ENCODE results near the gene ARID2. TPM values are rescaled to one million over a fixed set of nuclear protein-coding genes. Genes with fewer than 3 reads are reported as not detected.

Gene ARID2
- total and polyA plus RNA-seq, 5 donors = 5.4 to 21.0 (median 19.3) TPM

- Histone ChIP-seq H3K4me3 (ENCODE audit: low read length) (no peak overlapping the region), H3K27me3 (ENCODE audit: control insufficient read depth, insufficient read depth) (no peaks in the 10 kb centered on the region), H3K4me1 (ENCODE audit: control insufficient read depth, insufficient read depth, low read length) (no peaks in the 10 kb centered on the region), H3K27ac (ENCODE audit: low read length) (no peak overlapping the region), H3K9me3 (ENCODE audit: control insufficient read depth, low read length) (no peaks in the 10 kb centered on the region)
- intact Hi-C loops (cut with DNase I) = loop anchor here in 1 of 4 donors (10.0 kb wide), 1 partner anchor 177 kb away; no protein-coding TSS in a partner anchor
- no peak for ATAC-seq
- no peak for DNase-seq
- 93% methylated on average over 2 of the region's 2 CpGs for WGBS
Observed at GRCh38 chr12:45721369-45721768, 8.1 kb upstream of the ARID2 start.

DNA sequence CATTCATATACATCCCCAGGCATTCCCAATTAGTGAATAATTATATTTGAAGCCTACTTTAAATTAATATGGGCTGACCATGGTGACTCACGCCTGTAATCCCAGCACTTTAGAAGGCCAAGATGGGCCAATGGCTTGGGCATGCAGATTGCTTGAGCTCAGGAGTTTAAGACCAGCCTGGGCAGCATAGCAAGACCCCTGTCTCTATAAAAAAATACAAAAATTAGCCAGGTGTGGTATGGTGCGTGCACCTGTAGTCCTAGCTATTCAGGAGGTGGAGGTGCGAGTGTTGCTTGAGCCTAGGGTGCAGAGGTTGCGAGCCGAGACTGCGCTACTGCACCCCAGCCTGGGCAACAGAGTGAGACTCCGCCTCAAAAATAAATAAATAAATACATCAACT lies 7.6 kb upstream of the ARID2 start:
- H3K27me3 ChIP-seq (ENCODE audit: control insufficient read depth, insufficient read depth) = no peaks in the 10 kb centered on the region
- DNase-seq (no peak), ATAC-seq (no peak)
- no peak overlapping the region for H3K4me3 ChIP-seq (ENCODE audit: low read length)
- H3K4me1 ChIP-seq (ENCODE audit: control insufficient read depth, insufficient read depth, low read length) = no peaks in the 10 kb centered on the region
- intact Hi-C loops (cut with DNase I) = loop anchor here in 1 of 4 donors (10.0 kb wide), 1 partner anchor 177 kb away; no protein-coding TSS in a partner anchor
- no peaks in the 10 kb centered on the region for H3K9me3 ChIP-seq (ENCODE audit: control insufficient read depth, low read length)
- H3K27ac ChIP-seq (ENCODE audit: low read length) = no peak overlapping the region
- WGBS = 97% methylated on average over 7 of the region's 7 CpGs

DNA sequence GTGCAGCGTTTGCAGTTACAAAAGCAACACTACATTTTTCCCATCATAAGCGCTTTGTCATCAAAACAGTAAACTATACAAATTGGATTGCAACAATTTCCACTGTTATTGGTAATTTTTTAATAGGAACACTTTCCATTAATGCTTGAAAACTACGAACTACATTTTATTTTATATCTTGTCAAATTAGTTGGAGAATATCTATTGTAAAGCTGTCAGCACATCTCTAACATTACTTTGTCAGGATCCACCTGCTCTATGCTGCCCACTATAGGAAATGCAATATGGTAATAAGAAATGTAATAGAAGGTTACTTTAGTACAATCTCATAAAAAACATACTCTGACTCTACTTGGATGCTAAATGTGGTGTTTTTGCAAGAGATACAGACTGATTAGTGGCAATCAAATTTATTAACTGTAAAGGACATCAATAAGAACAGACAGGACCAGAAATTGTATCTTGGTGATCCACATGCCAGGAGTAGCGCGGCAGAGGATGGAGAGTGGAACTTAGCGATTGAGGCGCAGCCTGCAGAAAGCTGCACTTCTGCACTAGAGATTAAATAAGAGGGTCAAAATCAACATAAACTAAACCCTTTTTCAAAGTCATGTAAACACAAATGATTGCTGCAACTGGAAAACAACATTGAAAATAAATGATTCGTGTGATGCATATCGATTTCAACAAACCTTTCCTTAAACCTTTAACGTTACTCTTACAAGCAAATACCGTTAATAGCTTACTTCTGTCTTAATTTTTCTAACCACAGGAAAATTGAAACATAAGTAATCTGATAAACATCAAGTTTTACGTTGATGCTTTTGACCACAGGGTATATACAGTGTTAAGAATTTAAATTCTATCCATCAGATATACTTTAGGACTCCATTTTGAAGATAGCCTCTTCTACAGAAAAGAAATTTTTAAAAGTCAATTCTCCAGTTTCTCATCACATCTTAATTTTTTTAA lies 3.6 kb upstream of the ARID2 start:
- H3K9me3 ChIP-seq (ENCODE audit: control insufficient read depth, low read length) = no peaks in the 10 kb centered on the region
- ATAC-seq (no peak), DNase-seq (peak in 1 of 3 donors; percentile 37)
- H3K4me3 ChIP-seq (ENCODE audit: low read length) = peak overlapping the region; percentile 94
- no peaks in the 10 kb centered on the region for H3K27me3 ChIP-seq (ENCODE audit: control insufficient read depth, insufficient read depth)
- H3K27ac ChIP-seq (ENCODE audit: low read length) = peak overlapping the region; percentile 42
- intact Hi-C loops (cut with DNase I) = loop anchor here in 1 of 4 donors (10.0 kb wide), 1 partner anchor 181 kb away; no protein-coding TSS in a partner anchor
- no peaks in the 10 kb centered on the region for H3K4me1 ChIP-seq (ENCODE audit: control insufficient read depth, insufficient read depth, low read length)
- WGBS = 2% methylated on average over 12 of the region's 12 CpGs

- peak; percentile 8 to 11 for ATAC-seq
- DNase-seq = peak; percentile 63 to 86 (median 84)
- intact Hi-C loops (cut with DNase I) = loop anchor here in 1 of 4 donors (10.0 kb wide), 1 partner anchor 182 kb away; no protein-coding TSS in a partner anchor
- peak overlapping the region; percentile 94 for H3K4me3 ChIP-seq (ENCODE audit: low read length)
- H3K9me3 ChIP-seq (ENCODE audit: control insufficient read depth, low read length) = no peaks in the 10 kb centered on the region
- no peaks in the 10 kb centered on the region for H3K27me3 ChIP-seq (ENCODE audit: control insufficient read depth, insufficient read depth)
- H3K27ac ChIP-seq (ENCODE audit: low read length) = peak overlapping the region; percentile 97
- WGBS = under 1% methylated on average over 42 of the region's 42 CpGs
- no peaks in the 10 kb centered on the region for H3K4me1 ChIP-seq (ENCODE audit: control insufficient read depth, insufficient read depth, low read length)
Observed at GRCh38 chr12:45726603-45727300, 2.8 kb upstream of the ARID2 start.

- no peaks in the 10 kb centered on the region for H3K27me3 ChIP-seq (ENCODE audit: control insufficient read depth, insufficient read depth)
- intact Hi-C loops (cut with DNase I) = loop anchor here in 1 of 4 donors (10.0 kb wide), 1 partner anchor 183 kb away; no protein-coding TSS in a partner anchor
- H3K4me3 ChIP-seq (ENCODE audit: low read length) = peak overlapping the region; percentile 94
- under 1% methylated on average over 45 of the region's 45 CpGs for WGBS
- H3K27ac ChIP-seq (ENCODE audit: low read length) = peak overlapping the region; percentile 97
- no peaks in the 10 kb centered on the region for H3K9me3 ChIP-seq (ENCODE audit: control insufficient read depth, low read length)
- ATAC-seq (peak; percentile 89 to 91), DNase-seq (peak; percentile 96 to 97 (median 97))
- no peaks in the 10 kb centered on the region for H3K4me1 ChIP-seq (ENCODE audit: control insufficient read depth, insufficient read depth, low read length)
Observed at GRCh38 chr12:45727301-45727979, 2.1 kb upstream of the ARID2 start.

DNA sequence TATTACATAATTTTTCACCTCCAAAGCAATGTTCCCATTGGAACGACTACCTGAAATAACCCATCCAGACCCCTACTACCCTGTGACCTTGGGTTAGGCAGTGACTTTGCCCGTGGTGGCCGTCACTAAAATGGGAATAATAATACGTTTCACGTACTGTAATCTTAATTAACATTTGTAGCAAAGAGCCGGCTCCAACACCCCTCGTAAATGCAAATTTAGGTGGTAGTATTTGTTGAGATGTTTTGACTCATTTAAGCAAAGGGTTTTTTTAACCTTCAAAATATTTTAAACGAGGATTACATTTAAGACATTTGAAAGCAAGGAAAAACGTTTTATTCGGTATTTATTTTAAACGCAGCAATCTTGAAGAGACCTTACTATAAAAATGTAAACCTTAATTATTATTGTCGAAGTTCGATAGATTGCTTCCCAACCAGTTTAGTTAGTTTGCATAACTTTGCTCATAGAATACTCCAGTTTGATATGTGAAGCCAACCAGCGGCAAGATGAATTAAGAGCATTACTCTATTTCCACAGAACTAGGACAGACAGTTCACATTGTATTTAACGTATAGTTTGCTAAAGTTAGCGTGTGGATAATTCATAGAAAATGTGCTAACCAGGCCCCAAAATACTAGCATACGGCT lies 1.4 kb upstream of the ARID2 start:
- ATAC-seq = no peak
- H3K4me1 ChIP-seq (ENCODE audit: control insufficient read depth, insufficient read depth, low read length) = no peaks in the 10 kb centered on the region
- intact Hi-C loops (cut with DNase I) = loop anchor here in 1 of 4 donors (10.0 kb wide), 1 partner anchor 183 kb away; no protein-coding TSS in a partner anchor
- no peak for DNase-seq
- no peaks in the 10 kb centered on the region for H3K27me3 ChIP-seq (ENCODE audit: control insufficient read depth, insufficient read depth)
- no peaks in the 10 kb centered on the region for H3K9me3 ChIP-seq (ENCODE audit: control insufficient read depth, low read length)
- WGBS = 1% methylated on average over 17 of the region's 17 CpGs
- H3K27ac ChIP-seq (ENCODE audit: low read length) = peak overlapping the region; percentile 98
- H3K4me3 ChIP-seq (ENCODE audit: low read length) = peak overlapping the region; percentile 94

- ATAC-seq = peak; percentile 87 to 89
- Histone ChIP-seq H3K9me3 (ENCODE audit: control insufficient read depth, low read length) (no peaks in the 10 kb centered on the region), H3K27ac (ENCODE audit: low read length) (peak overlapping the region; percentile 98), H3K4me3 (ENCODE audit: low read length) (peak overlapping the region; percentile 94), H3K27me3 (ENCODE audit: control insufficient read depth, insufficient read depth) (no peaks in the 10 kb centered on the region), H3K4me1 (ENCODE audit: control insufficient read depth, insufficient read depth, low read length) (no peaks in the 10 kb centered on the region)
- WGBS = under 1% methylated on average over 59 of the region's 65 CpGs
- peak; percentile 97 to 99 (median 98) for DNase-seq
- intact Hi-C loops (cut with DNase I) = loop anchor here in 1 of 4 donors (10.0 kb wide), 1 partner anchor 184 kb away; no protein-coding TSS in a partner anchor
Observed at GRCh38 chr12:45728630-45729232, 775 bp upstream of the ARID2 start.

GRCh38 chr12:45730084-45730347 lies 510 bp downstream of the ARID2 start:
- Histone ChIP-seq H3K27me3 (ENCODE audit: control insufficient read depth, insufficient read depth) (no peaks in the 10 kb centered on the region), H3K4me3 (ENCODE audit: low read length) (peak overlapping the region; percentile 94), H3K4me1 (ENCODE audit: control insufficient read depth, insufficient read depth, low read length) (no peaks in the 10 kb centered on the region), H3K27ac (ENCODE audit: low read length) (peak overlapping the region; percentile 98), H3K9me3 (ENCODE audit: control insufficient read depth, low read length) (no peaks in the 10 kb centered on the region)
- 0% methylated on average over 26 of the region's 26 CpGs for WGBS
- peak; percentile 46 to 77 (median 76) for DNase-seq
- intact Hi-C loops (cut with DNase I) = no loop called here
- ATAC-seq = no peak

GRCh38 chr12:45730348-45731189 lies 1.1 kb downstream of the ARID2 start:
- no peak for ATAC-seq
- peak; percentile 37 to 71 (median 62) for DNase-seq
- Histone ChIP-seq H3K27me3 (ENCODE audit: control insufficient read depth, insufficient read depth) (no peaks in the 10 kb centered on the region), H3K4me1 (ENCODE audit: control insufficient read depth, insufficient read depth, low read length) (no peaks in the 10 kb centered on the region), H3K4me3 (ENCODE audit: low read length) (peak overlapping the region; percentile 94), H3K9me3 (ENCODE audit: control insufficient read depth, low read length) (no peaks in the 10 kb centered on the region), H3K27ac (ENCODE audit: low read length) (peak overlapping the region; percentile 98)
- WGBS = under 1% methylated on average over 67 of the region's 67 CpGs
- intact Hi-C loops (cut with DNase I) = no loop called here
